GM10248 (cell line): ENCODE results near the gene DSP.

Experiments
- CTCF ChIA-PET: fragments of 300-600 bp; sonication (Branson Sonifier 250); formaldehyde crosslinking; extraction: SDS; loops from one replicate; lab custom pipeline; 2021; ENCODE audit warnings: antibody characterized with exemption; lab: Yijun Ruan, JAX
- POLR2A ChIA-PET: fragments of 350-650 bp; sonication (Branson Sonifier 250); formaldehyde crosslinking; extraction: SDS; loops from one replicate; lab custom pipeline; 2020; ENCODE audit warnings: antibody characterized with exemption; lab: Yijun Ruan, JAX
- DNase-seq: peaks from one replicate; pipeline ENCODE4 v3.0.0; 2012; ENCODE audit errors: extremely low spot score
- TF ChIP-seq, protein P1 (sequence below): IDR thresholded peaks from 2 replicates; pipeline ENCODE4 v1.5.1; 2012; ENCODE audit warnings: mild to moderate bottlenecking, low read depth; ENCODE audit errors: extremely low read depth, missing control alignments, control extremely low read depth

Gene DSP

DNA sequence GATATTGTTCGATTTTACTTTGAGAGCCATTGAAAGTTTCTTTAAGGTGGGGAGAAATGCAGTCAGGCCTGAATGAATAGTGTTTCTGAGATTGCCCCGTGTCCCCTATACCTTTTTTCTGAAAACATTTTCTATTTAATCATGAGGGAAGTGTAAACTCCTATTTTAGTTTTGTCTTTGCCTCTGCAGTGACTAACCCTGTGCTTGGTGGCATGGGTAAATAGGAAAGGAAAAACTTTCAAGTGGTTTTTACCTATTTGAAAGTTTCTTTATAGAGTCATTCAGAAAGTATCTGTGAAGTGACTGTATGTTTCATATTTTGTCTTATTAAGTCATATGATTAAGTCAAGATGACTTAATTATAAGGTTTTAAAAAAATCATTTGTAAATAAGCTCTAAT, 63.0 kb downstream of the DSP start:
- TF ChIP-seq, protein P1, sequence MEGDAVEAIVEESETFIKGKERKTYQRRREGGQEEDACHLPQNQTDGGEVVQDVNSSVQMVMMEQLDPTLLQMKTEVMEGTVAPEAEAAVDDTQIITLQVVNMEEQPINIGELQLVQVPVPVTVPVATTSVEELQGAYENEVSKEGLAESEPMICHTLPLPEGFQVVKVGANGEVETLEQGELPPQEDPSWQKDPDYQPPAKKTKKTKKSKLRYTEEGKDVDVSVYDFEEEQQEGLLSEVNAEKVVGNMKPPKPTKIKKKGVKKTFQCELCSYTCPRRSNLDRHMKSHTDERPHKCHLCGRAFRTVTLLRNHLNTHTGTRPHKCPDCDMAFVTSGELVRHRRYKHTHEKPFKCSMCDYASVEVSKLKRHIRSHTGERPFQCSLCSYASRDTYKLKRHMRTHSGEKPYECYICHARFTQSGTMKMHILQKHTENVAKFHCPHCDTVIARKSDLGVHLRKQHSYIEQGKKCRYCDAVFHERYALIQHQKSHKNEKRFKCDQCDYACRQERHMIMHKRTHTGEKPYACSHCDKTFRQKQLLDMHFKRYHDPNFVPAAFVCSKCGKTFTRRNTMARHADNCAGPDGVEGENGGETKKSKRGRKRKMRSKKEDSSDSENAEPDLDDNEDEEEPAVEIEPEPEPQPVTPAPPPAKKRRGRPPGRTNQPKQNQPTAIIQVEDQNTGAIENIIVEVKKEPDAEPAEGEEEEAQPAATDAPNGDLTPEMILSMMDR = no peak
- CTCF ChIA-PET = interaction anchor here (1.2 to 1.6 kb wide), 2 partner anchors 9 to 11 kb away, joined by 3 to 7 read pairs; no protein-coding TSS in a partner anchor
- no peak for DNase-seq
- POLR2A ChIA-PET = no interaction called here

- ChIA-PET CTCF (interaction anchor here (0.7 to 9.5 kb wide), 20 partner anchors 9 to 938 kb away, joined by 3 to 87 read pairs (median 4); no protein-coding TSS in a partner anchor), POLR2A (no interaction called here)
- DNase-seq = peak; percentile 56
- TF ChIP-seq, protein P1 = peak; percentile 61
Observed at GRCh38 chr6:7615611-7616383, 74.3 kb downstream of the DSP start.

DNA sequence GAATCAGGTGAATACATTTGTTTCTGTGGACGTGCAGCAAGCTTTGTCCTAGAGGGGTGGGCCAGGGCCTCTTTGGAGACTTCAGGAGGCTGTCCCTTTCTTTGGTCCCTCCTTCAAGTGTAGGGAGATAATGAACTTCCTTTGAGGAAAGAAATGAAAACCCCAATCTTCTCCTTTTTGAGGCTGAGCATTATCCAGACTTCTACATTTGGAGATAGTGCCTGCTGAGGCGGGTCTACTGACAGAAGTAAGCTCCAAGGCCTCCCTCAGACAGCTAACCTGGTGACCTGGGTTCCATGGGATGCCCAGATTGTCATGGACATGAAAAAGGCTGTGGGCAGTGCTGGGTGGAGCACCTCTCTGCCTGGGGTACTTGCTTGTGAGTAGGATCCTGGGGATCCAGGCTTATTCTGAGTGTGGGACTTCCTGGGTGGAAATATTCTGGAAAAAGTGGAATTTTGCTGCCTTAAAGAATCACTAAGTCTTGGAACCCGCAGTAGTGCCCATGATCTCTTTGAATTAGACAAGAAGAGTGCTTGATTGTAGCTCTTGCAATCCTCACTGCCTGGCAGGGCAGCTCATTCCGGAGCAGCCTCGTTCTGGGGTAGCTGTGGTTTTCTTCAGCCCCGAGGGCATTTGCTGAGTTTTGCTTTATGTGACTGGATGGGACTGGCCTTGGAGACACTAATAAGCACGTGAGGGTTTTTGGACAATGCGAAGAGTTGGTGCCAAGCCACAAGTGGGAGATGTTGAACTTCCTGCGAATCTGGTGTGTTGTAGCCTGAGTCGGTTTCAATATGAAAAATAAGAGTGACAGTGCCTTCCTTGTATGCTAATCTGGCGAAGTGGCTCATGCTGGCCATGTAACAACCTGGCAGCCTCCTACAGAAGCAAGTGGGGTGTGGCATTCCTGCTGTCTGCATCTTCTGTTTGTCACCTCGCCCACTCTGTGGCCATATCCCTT, 76.6 kb downstream of the DSP start:
- CTCF ChIA-PET = interaction anchor here (9.5 kb wide), 1 partner anchor 341 kb away, joined by 87 read pairs; no protein-coding TSS in a partner anchor
- POLR2A ChIA-PET = no interaction called here
- DNase-seq = no peak
- TF ChIP-seq, protein P1 = no peak

DNA sequence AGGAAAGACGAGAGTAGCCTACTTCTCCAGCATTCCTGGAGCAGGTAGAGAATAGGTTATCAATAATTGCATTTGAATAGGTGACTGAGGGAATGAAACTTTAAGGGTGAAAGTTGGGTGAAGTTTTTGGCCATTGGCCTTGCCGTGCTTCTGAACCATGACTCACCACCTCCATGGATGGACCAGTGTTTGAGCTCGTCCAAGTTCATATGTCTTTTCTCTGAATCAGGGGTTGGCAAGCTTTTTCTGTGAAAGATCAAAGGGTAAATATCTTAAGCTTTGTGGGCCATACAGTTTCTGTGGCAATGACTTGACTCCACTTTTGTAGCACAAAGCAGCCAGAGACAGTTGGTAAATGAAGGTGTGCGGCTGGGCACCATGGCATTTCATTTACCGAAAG, 80.3 kb downstream of the DSP start:
- ChIA-PET CTCF (interaction anchor here (1.0 to 1.2 kb wide), 2 partner anchors 24 to 32 kb away, joined by 3 read pairs; partner anchors contain the start of gene SNRNP48), POLR2A (no interaction called here)
- TF ChIP-seq, protein P1 = no peak
- DNase-seq = no peak

GRCh38 chr6:7624796-7625710, 83.6 kb downstream of the DSP start:
- TF ChIP-seq, protein P1 = no peak
- POLR2A ChIA-PET = no interaction called here
- DNase-seq = no peak
- CTCF ChIA-PET = interaction anchor here (0.9 to 1.4 kb wide), 3 partner anchors 9 to 349 kb away, joined by 3 to 7 read pairs (median 4); no protein-coding TSS in a partner anchor
